Liver (tissue), 9 donors: Measurements from ENCODE around the gene PEX16. TPM values are rescaled to one million over a fixed set of nuclear protein-coding genes. Genes with fewer than 3 reads are reported as not detected.

Experiments
- DNase-seq: peaks from one replicate; pipeline ENCODE4 v3.0.0-alpha.2; 2017; ENCODE audit warnings: low spot score
- H3K27ac ChIP-seq, 2 donors: one replicate each; pipeline ENCODE4 v1.7.0; 2013; ENCODE audit warnings: inconsistent platforms in 2 of 2, low read length in 2 of 2, control low read depth in 1 of 2, low read depth in 1 of 2, mild to moderate bottlenecking in 1 of 2
- H3K27me3 ChIP-seq, 4 donors: one replicate each; pipeline versions ENCODE4 v1.6.1 to v1.7.0; 2013; ENCODE audit warnings: low read length in 3 of 4, inconsistent platforms in 1 of 4, mild to moderate bottlenecking in 1 of 4, moderate library complexity in 1 of 4; ENCODE audit not compliant: control insufficient read depth in 4 of 4, insufficient read depth in 4 of 4
- H3K36me3 ChIP-seq, 4 donors: one replicate each; pipeline versions ENCODE4 v1.6.1 to v1.7.0; 2013; ENCODE audit warnings: low read length in 3 of 4, mild to moderate bottlenecking in 3 of 4, low read depth in 1 of 4, moderate library complexity in 1 of 4; ENCODE audit not compliant: control insufficient read depth in 4 of 4, insufficient read depth in 3 of 4
- H3K4me1 ChIP-seq, 4 donors: one replicate each; pipeline versions ENCODE4 v1.6.1 to v1.7.0; 2013; ENCODE audit warnings: low read length in 3 of 4, mild to moderate bottlenecking in 3 of 4, moderate library complexity in 1 of 4; ENCODE audit not compliant: control insufficient read depth in 4 of 4, insufficient read depth in 4 of 4
- H3K4me3 ChIP-seq, 3 donors: one replicate each; pipeline versions ENCODE4 v1.6.1 to v1.7.0; 2013; ENCODE audit warnings: low read length in 3 of 3, control low read depth in 1 of 3, low read depth in 1 of 3, mild to moderate bottlenecking in 1 of 3
- H3K9ac ChIP-seq, 2 donors: one replicate each; pipeline ENCODE4 v1.7.0; 2013; ENCODE audit warnings: low read length in 2 of 2, mild to moderate bottlenecking in 2 of 2, moderate library complexity in 2 of 2, control low read depth in 1 of 2, low read depth in 1 of 2
- H3K9me3 ChIP-seq, 4 donors: one replicate each; pipeline versions ENCODE4 v1.6.1 to v1.7.0; 2013; ENCODE audit warnings: low read length in 3 of 4; ENCODE audit not compliant: control insufficient read depth in 4 of 4
- ATF3 ChIP-seq: IDR thresholded peaks from 2 replicates; pipeline ENCODE4 v1.6.1; 2016; ENCODE audit warnings: antibody characterized with exemption
- CTCF ChIP-seq: fragments of 150-350 bp; IDR thresholded peaks from 2 replicates; pipeline ENCODE4 v1.5.1; 2017; ENCODE audit warnings: improper control_type of control experiment, low read depth, low read length; ENCODE audit not compliant: missing input control
- EGR1 ChIP-seq, 2 donors: IDR thresholded peaks; 2 replicates each; pipeline ENCODE4 v1.6.1; 2016 to 2018; ENCODE audit warnings: antibody characterized with exemption in 2 of 2, low read depth in 2 of 2
- FOXA1 ChIP-seq: IDR thresholded peaks from 2 replicates; pipeline ENCODE4 v1.6.1; 2016; ENCODE audit warnings: antibody characterized with exemption
- FOXA2 ChIP-seq: IDR thresholded peaks from 2 replicates; pipeline ENCODE4 v1.6.1; 2016; ENCODE audit warnings: antibody characterized with exemption
- GABPA ChIP-seq, 2 donors: IDR thresholded peaks in 1 of 2; conservative IDR thresholded peaks in 1 of 2; 2 replicates each; pipeline ENCODE4 v1.6.1; 2016; ENCODE audit warnings: antibody characterized with exemption in 2 of 2, mild to moderate bottlenecking in 1 of 2, moderate library complexity in 1 of 2
- HNF4A ChIP-seq, 2 donors: conservative IDR thresholded peaks; 2 replicates each; pipeline ENCODE4 v1.6.1; 2016; ENCODE audit warnings: antibody characterized with exemption in 2 of 2, mild to moderate bottlenecking in 2 of 2
- HNF4G ChIP-seq: IDR thresholded peaks from 2 replicates; pipeline ENCODE4 v1.6.1; 2016; ENCODE audit warnings: antibody characterized with exemption
- JUND ChIP-seq, 2 donors: IDR thresholded peaks; 2 replicates each; pipeline ENCODE4 v1.6.1; 2016; ENCODE audit warnings: antibody characterized with exemption in 2 of 2
- MAX ChIP-seq: IDR thresholded peaks from 2 replicates; pipeline ENCODE4 v1.6.1; 2016; ENCODE audit warnings: antibody characterized with exemption
- NR2F2 ChIP-seq: IDR thresholded peaks from 2 replicates; pipeline ENCODE4 v1.6.1; 2016; ENCODE audit warnings: antibody characterized with exemption
- RAD21 ChIP-seq, 2 donors: IDR thresholded peaks; 2 replicates each; pipeline ENCODE4 v1.6.1; 2016; ENCODE audit warnings: antibody characterized with exemption in 2 of 2, mild to moderate bottlenecking in 2 of 2
- REST ChIP-seq: IDR thresholded peaks from 2 replicates; pipeline ENCODE4 v1.6.1; 2016; ENCODE audit warnings: antibody characterized with exemption, mild to moderate bottlenecking
- TAF1 ChIP-seq: conservative IDR thresholded peaks from 2 replicates; pipeline ENCODE4 v1.6.1; 2016; ENCODE audit warnings: antibody characterized with exemption, mild to moderate bottlenecking
- YY1 ChIP-seq: IDR thresholded peaks from 2 replicates; pipeline ENCODE4 v1.6.1; 2016; ENCODE audit warnings: antibody characterized with exemption, mild to moderate bottlenecking
- ZBTB33 ChIP-seq: IDR thresholded peaks from 2 replicates; pipeline ENCODE4 v1.6.1; 2016; ENCODE audit warnings: antibody characterized with exemption
- WGBS: extraction: QIAGEN DNeasy Blood & Tissue Kit; methylation state at CpG from one replicate; pipeline ENCODE4 v1.1.7; 2013; 5-methylcytosine and 5-hydroxymethylcytosine counted together
- polyA plus RNA-seq, 2 donors: library from polyadenylated mRNA; stranded (reverse) in 1 of 2; unstranded in 1 of 2; fragments of 200-250 nt in 1 of 2; fragments of >200 nt in 1 of 2; fragmentation: Nextera tagmentation in 1 of 2; extraction: Ambion mirVana in 1 of 2; gene quantifications; one replicate each; pipeline versions ENCODE4 v1.2.1 to v1.2.3, GENCODE V29; 2013 to 2015
- total RNA-seq, 2 donors: library from RNA; depleted of rRNA; stranded (reverse); fragments of >200 nt; gene quantifications; one replicate each; pipeline ENCODE4 v1.2.3, GENCODE V29; 2014
- donor health status: healthy.
- donor health status: healthy.
- donor health status: healthy.
- donor health status: healthy.
- donor health status: healthy.

Gene PEX16
- total and polyA plus RNA-seq, 4 donors: 18.8 to 41.2 (median 29.8) TPM

- Histone ChIP-seq H3K4me1 (no peaks in the 10 kb centered on the region), H3K36me3 (peaks cover 17 to 93% (median 82%) of the 10 kb centered on the region in 4 donors), H3K4me3 (no peak overlapping the region), H3K9me3 (no peaks in the 10 kb centered on the region), H3K27me3 (no peaks in the 10 kb centered on the region), H3K9ac (no peak overlapping the region), H3K27ac (no peak overlapping the region)
- peak; percentile 70 to 79 for TF ChIP-seq RAD21 (IDR thresholded peaks at IDR 0.05)
- TF ChIP-seq NR2F2: no peak
- no peak for TF ChIP-seq JUND (IDR thresholded peaks at IDR 0.05)
- peak; percentile 48 for TF ChIP-seq CTCF
- no peak for TF ChIP-seq TAF1
- no peak for TF ChIP-seq FOXA1
- 86% methylated on average over 9 of the region's 9 CpGs for whole genome bisulfite sequencing
- no peak for DNase-seq
These were observed 44.9 kb downstream of the PEX16 start for GRCh38 chr11:45872651-45873356.

GRCh38 chr11:45871638-45872037 is 46.0 kb downstream of the PEX16 start:
- WGBS: 94% methylated on average over 2 of the region's 2 CpGs
- Histone ChIP-seq H3K9ac (no peak overlapping the region), H3K4me1 (no peaks in the 10 kb centered on the region), H3K4me3 (no peak overlapping the region), H3K36me3 (peaks cover 20 to 92% (median 79%) of the 10 kb centered on the region in 4 donors), H3K9me3 (no peaks in the 10 kb centered on the region), H3K27me3 (no peaks in the 10 kb centered on the region), H3K27ac (no peak overlapping the region)
- TF ChIP-seq HNF4A (conservative IDR thresholded peaks at IDR 0.05) (no peak), CTCF (no peak), GABPA (IDR thresholded peaks at IDR 0.05 in 1 of 2, conservative IDR thresholded peaks at IDR 0.05 in 1 of 2) (no peak), TAF1 (no peak), EGR1 (IDR thresholded peaks at IDR 0.05; ENCODE audit: low read depth in 2 of 2) (no peak), YY1 (no peak), JUND (IDR thresholded peaks at IDR 0.05) (no peak), FOXA2 (no peak), ATF3 (no peak), NR2F2 (no peak), MAX (no peak), REST (no peak), HNF4G (no peak), RAD21 (IDR thresholded peaks at IDR 0.05) (no peak), ZBTB33 (no peak)
- no peak for DNase-seq
